ENCODE measurements around the gene KCNH4.
A peak's percentile ranks its signal among the peaks of the same experiment; 100 is the strongest.

KCNH4 gene

DNA sequence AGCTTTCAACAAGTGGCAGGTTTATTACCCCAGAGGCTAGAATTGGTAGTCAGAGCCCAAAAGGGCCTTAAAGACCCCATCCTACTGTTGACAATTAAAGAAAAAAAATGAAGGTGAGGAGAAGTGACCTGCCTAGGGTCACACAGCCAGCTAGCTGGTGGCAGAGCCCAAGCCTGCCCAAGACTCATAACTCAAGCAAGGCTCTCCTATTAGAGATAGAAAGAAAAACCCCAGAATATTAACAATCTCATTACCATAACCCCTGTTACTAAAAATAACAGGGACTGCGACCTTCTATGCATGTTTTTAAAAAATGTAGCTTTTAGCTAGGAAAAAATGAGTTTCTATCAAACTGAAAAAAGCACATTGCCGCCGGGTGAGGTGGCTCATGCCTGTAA, 44.3 kb downstream of the KCNH4 start:
- Mint-ChIP-seq H3K36me3 (ENCODE audit: low read depth) (peaks cover 17% of the 10 kb centered on the region), H3K27ac (peak overlapping the region in 1 of 3 experiments; percentile 97), H3K4me3 (no peak overlapping the region), H3K9me3 (no peaks in the 10 kb centered on the region), H3K27me3 (ENCODE audit: low read depth) (no peaks in the 10 kb centered on the region), H3K4me1 (peaks cover 58% of the 10 kb centered on the region)
- no peak for TF ChIP-seq CTCF (IDR thresholded peaks at IDR 0.05; ENCODE audit: unreplicated experiment in 3 of 3)

GRCh38 chr17:42135664-42136653, 45.0 kb downstream of the KCNH4 start:
- H3K4me1 Mint-ChIP-seq, result peaks cover 51% of the 10 kb centered on the region
- peak overlapping the region in 2 of 3 experiments; percentile 24 to 52 for H3K4me3 Mint-ChIP-seq
- H3K9me3 Mint-ChIP-seq, result no peaks in the 10 kb centered on the region
- H3K27ac Mint-ChIP-seq, result peak overlapping the region; percentile 97
- peaks cover 22% of the 10 kb centered on the region for H3K36me3 Mint-ChIP-seq (ENCODE audit: low read depth)
- H3K27me3 Mint-ChIP-seq (ENCODE audit: low read depth), result no peaks in the 10 kb centered on the region
- TF ChIP-seq CTCF (IDR thresholded peaks at IDR 0.05; ENCODE audit: unreplicated experiment in 3 of 3), result no peak

DNA sequence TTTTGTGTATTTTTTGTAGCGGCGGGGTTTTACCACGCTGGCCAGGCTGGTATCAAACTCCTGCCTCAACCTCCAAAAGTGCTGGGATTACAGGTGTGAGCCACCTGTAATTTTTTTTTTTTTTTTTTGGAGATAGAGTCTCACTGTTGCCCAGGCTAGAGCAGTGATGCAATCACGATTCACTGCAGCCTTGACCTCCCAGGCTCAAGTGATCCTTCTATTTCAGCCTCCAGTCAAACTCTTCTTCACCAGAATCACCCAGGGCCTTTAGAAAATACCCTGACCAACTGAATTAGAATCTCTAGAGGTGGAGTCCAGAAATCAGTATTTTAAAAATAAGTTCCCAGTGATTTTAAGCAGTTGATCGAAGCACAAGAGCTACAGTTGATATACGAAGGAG, 45.8 kb downstream of the KCNH4 start:
- no peaks in the 10 kb centered on the region for H3K27me3 Mint-ChIP-seq (ENCODE audit: low read depth)
- H3K36me3 Mint-ChIP-seq (ENCODE audit: low read depth), result peaks cover 29% of the 10 kb centered on the region
- H3K27ac Mint-ChIP-seq, result peak overlapping the region; percentile 97
- no peaks in the 10 kb centered on the region for H3K9me3 Mint-ChIP-seq
- H3K4me3 Mint-ChIP-seq, result no peak overlapping the region
- TF ChIP-seq CTCF (IDR thresholded peaks at IDR 0.05; ENCODE audit: unreplicated experiment in 3 of 3), result no peak
- H3K4me1 Mint-ChIP-seq, result peaks cover 52% of the 10 kb centered on the region

- no peak for TF ChIP-seq CTCF (IDR thresholded peaks at IDR 0.05; ENCODE audit: unreplicated experiment in 3 of 3)
- peak overlapping the region; percentile 40 to 90 (median 88) for H3K27ac Mint-ChIP-seq
- peaks cover 38% of the 10 kb centered on the region for H3K4me1 Mint-ChIP-seq
- no peaks in the 10 kb centered on the region for H3K9me3 Mint-ChIP-seq
- H3K4me3 Mint-ChIP-seq, result no peak overlapping the region
- no peaks in the 10 kb centered on the region for H3K27me3 Mint-ChIP-seq (ENCODE audit: low read depth)
- H3K36me3 Mint-ChIP-seq (ENCODE audit: low read depth), result peaks cover 39% of the 10 kb centered on the region
These were observed 47.4 kb downstream of the KCNH4 start for GRCh38 chr17:42133461-42134041.

DNA sequence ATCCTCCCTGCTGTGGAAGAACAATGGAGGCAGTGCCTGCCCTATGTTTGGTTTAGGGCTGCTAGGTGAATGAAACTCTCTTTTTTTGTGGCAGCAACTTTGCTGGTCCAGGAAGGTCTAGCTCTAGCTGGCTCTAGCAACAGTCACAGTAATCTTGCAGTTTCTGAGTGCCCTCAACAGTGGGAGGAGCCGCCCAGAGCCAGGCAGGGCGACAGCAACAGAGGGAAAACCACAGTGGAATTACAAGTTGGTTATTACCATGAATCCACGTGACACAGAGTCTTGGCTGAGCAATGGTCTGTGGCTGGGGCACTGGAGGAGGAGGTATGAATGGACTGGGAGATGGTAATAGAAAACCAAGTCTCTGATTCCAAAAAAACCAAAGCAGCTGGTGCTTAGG, 48.0 kb downstream of the KCNH4 start:
- Mint-ChIP-seq H3K9me3 (no peaks in the 10 kb centered on the region), H3K4me3 (peak overlapping the region in 2 of 3 experiments; percentile 3 to 40), H3K27ac (peak overlapping the region; percentile 40 to 90 (median 88)), H3K27me3 (ENCODE audit: low read depth) (no peaks in the 10 kb centered on the region), H3K4me1 (peaks cover 32% of the 10 kb centered on the region), H3K36me3 (ENCODE audit: low read depth) (peaks cover 44% of the 10 kb centered on the region)
- TF ChIP-seq CTCF (IDR thresholded peaks at IDR 0.05; ENCODE audit: unreplicated experiment in 3 of 3), result no peak

All from nephron (organoid).